Gastrocnemius medialis (tissue), 4 donors: ENCODE results near the gene PRKAA2.

Experiments
- POLR2A ChIP-seq, 2 donors: fragments of 450-650 bp; IDR thresholded peaks; one replicate each; pipeline ENCODE4 v1.6.1; 2017; ENCODE audit warnings: antibody characterized with exemption in 2 of 2, mild to moderate bottlenecking in 2 of 2, moderate library complexity in 2 of 2
- TF ChIP-seq, protein P1 (sequence below), 5 experiments: fragments of 450-650 bp in 3 of 5; fragments of 200-600 bp in 2 of 5; sonication (generic) in 2 of 5; IDR thresholded peaks in 4 of 5; conservative IDR thresholded peaks in 1 of 5; 1 replicate in 4 of 5; 2 replicates in 1 of 5; pipeline ENCODE4 v1.5.1; 2016 to 2019; ENCODE audit warnings: antibody characterized with exemption in 5 of 5, mild to moderate bottlenecking in 3 of 5, moderate library complexity in 3 of 5

DNA sequence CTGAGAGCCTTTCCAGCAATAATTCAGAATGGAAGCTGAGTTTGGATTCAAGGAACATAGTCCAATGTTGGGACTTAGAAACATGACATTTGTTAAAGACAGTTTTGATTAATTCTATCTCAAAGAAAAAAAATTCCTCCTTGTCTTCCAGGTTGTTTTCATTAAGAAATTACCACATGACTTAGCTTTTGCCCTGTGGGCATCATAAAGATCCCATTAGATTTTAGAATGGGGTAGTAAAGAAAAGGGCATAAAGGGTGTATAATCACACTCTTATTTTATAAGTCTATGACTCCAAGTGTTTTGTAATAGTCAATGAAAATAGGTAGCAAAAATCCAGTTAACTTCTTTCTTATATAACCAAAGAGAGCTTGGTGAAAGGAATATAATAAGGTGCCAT, 14.3 kb upstream of the PRKAA2 start:
- TF ChIP-seq, protein P1, sequence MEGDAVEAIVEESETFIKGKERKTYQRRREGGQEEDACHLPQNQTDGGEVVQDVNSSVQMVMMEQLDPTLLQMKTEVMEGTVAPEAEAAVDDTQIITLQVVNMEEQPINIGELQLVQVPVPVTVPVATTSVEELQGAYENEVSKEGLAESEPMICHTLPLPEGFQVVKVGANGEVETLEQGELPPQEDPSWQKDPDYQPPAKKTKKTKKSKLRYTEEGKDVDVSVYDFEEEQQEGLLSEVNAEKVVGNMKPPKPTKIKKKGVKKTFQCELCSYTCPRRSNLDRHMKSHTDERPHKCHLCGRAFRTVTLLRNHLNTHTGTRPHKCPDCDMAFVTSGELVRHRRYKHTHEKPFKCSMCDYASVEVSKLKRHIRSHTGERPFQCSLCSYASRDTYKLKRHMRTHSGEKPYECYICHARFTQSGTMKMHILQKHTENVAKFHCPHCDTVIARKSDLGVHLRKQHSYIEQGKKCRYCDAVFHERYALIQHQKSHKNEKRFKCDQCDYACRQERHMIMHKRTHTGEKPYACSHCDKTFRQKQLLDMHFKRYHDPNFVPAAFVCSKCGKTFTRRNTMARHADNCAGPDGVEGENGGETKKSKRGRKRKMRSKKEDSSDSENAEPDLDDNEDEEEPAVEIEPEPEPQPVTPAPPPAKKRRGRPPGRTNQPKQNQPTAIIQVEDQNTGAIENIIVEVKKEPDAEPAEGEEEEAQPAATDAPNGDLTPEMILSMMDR (IDR thresholded peaks at IDR 0.05 in 4 of 5, conservative IDR thresholded peaks at IDR 0.05 in 1 of 5) = no peak
- TF ChIP-seq POLR2A (IDR thresholded peaks at IDR 0.05) = no peak
